Stimulated activated CD8-positive, alpha-beta memory T cell treated with anti-CD3 and anti-CD28 coated beads, Interleukin-15, amount 100 ng/mL, for 24 hours (primary cell): ENCODE data around the gene PKP2.

ENCODE experiments used
- DNase-seq: peaks from one replicate; pipeline ENCODE4 v3.0.0-alpha.2; 2020; ENCODE audit warnings: low read depth

Gene PKP2

GRCh38 chr12:32809846-32810245 lies 86.7 kb downstream of the PKP2 start:
- DNase-seq, result no peak

DNA sequence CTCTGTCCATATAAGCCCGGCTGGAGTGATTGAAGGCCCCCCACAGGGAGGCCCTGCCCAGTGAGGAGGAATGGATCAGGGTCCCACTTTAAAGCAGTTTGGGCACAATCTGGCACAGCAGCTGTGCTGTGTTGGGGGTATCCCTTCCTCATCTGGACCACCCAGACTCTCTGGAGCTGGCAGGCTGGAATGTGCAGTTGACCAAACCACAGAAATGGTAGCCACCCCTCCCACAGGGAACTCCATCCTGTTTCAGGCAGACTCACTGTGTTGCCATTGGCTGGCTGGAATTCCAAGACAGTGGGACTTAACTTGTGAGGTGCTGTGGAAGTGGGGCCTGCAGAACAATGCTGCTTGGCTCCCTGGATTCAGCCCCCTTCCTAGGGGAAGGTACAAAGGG lies 87.4 kb downstream of the PKP2 start:
- DNase-seq, result no peak

GRCh38 chr12:32804301-32804700 lies 92.3 kb downstream of the PKP2 start:
- no peak for DNase-seq

DNA sequence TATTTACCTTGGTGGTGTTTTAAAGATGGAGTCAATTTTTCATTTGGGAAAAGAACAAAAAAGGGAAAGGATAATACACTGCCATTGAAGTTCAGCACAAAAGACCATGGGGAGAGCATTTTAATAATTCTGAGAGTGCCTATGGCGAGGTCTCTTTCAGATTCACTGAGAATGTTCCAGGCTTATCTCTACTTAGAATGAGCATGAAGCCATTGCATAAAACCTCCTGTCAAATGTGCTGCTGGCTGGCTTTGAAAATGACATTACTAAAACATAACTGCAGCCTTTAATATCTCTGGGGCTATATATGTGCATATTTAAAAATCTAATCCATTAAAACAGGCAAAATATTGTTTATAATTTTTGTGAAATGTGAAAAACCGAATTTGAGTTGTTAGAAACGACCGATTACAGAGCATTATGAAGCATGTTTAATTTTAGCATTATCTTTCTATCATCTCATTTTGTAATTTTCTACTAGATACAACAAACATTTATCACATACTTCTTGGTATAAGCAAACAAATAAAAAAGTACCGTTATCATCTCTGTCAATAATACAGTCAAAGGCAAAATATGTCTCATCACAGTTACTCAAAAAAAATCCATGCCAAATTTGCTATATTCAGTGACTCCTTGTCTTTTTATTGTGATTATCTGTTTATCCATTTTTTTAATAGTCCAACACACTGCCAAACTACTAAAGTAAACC lies 95.2 kb downstream of the PKP2 start:
- no peak for DNase-seq

DNA sequence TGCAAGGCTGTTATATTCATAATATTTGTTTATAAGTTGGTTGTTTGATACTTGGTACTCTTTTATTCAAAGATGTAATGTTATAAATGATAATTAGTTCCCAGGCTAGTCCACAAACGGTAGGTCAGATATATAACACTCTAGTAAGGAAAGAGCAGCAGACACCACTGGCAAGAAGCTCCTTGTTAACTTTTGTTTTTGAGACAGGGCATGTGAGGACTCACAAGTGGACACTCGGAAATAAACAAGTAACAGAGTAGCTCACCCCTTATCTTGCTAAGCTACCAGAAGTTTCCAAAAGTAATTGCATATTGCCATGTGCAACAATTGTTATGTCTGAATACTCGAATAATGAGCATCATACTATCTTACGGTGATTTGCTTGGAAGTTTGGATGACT lies 102.3 kb downstream of the PKP2 start:
- no peak for DNase-seq

DNA sequence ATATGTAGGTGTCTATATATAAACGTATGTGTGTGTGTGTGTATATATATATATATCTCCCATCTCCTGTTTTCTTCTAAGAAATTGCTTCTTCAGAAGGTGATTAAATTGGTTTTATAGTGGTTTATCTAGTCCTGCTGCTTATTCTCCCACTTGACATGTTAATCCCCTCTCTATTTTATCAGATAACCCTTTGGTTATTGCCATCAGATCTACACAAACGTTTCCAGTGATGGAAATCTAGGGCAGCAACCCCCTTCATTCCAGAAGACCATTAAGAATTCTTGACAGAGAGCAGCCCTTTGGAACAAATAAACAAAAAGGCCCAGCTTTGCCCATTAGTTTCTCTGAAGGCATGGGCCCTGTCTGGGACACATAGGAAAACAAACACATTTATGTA lies 106.7 kb downstream of the PKP2 start:
- no peak for DNase-seq

DNA sequence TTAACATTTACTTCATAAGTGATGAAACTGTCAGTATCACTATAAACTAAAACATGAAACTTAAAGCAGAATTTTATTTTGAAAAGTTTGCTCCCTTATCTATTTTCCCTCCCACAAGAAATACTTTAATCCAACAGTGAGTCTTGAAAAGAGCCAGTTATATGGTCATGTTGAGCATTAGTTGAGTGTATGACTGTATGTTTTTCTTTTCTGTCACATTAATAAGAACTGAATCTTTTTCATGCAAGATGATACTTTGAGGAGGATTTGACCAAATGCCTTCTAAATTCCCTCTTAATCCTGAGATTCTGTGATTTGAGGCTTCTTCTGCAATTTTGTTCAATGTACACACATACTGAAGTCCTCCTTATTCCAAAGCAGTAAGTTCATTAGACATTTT lies 107.1 kb downstream of the PKP2 start:
- DNase-seq, result no peak

DNA sequence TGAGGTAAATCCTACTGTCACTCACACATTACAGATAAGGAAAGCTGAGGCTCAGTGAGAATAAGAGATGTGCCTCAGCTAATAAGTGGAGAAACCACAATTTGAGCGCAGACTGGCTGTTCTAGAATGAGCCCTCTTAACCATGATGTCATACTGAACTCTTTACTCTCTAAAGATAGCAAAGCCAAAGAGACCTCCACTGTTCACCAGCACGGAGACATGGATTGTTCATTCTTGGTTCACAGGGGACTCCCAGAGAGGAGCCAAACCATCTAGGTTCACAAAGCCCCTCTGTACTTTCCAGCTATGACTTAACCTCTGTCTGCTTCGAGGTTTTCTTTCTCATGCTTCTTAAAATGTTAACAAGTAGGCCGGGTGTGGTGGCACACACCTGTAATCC lies 108.2 kb downstream of the PKP2 start:
- no peak for DNase-seq

DNA sequence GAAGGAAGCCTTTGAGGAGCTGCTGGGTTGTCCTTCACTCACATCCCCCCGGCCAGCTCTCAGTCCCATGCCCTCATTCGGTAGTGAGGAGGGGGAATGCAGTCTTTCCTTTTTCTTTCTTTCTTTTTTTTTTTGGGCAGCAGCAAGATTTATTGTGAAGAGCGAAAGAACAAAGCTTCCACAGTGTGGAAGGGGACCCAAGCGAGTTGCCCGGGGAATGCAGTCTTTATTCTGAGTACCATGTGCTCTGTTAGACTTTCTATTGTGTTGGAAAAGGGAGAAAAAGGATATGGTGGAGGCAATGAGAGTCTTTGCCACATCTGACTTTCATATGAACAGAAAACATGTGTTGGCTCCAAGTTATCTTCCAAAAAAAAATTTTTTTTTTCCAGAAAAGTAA lies 111.0 kb downstream of the PKP2 start:
- DNase-seq, result no peak

- DNase-seq, result no peak
Observed at GRCh38 chr12:32783029-32783428, 113.5 kb downstream of the PKP2 start.

DNA sequence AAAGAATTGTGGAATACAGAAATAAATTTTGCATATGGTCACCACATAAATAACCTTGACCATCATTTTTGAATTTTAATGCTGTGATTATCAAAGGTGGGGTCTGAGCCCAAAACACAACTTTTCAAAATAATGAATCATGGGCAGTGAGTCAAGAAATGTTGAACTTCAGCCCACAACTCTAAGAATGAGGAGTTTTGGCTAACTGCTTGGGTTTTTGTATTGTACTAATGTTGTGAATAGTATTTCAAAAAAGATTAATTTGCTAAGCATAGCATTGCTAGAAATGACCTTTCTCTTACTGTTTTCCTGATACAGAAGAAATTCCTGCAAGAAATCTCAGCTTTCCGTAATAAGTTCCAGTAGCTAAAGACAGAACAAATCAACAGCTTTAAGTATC lies 116.5 kb downstream of the PKP2 start:
- no peak for DNase-seq

- no peak for DNase-seq
Observed at GRCh38 chr12:32777691-32778175, 118.8 kb downstream of the PKP2 start.

DNA sequence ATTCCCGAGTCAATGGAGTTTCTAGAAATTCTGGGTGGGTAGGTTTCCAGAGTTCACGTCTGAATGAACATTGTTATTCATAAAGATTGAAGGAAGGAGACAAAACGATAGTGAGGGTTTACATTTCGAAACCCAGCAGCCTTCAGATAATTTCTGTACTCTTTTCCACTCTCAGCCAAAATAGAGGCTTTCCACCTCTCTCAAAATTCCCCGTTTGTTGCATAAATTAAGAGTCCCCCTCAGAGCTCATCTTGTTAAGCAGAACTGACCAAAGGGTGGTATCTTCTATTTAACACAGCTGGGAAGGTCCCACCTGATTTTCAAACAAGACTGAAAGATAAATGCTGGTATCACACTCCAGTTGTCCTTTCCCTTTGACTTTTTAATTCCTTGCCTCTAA lies 119.4 kb downstream of the PKP2 start:
- no peak for DNase-seq

DNA sequence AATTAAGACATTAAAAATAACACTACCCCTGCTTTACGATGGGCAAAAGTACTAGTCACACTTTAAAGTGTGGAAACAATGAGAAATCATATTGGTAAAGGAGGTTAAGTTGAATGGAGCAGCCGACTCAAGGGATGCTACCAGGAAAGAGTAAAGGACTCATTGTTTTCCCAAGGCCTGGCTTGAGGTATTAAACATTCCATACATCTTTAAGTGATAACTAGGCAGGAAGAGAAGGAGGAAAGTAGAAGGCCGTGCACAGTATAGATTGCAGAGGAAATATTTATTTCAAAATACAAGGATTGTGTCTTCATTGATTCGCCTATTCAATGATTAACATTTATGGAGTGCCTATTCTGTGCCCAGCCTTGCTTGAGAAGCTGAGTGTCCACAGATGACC lies 120.3 kb downstream of the PKP2 start:
- no peak for DNase-seq

DNA sequence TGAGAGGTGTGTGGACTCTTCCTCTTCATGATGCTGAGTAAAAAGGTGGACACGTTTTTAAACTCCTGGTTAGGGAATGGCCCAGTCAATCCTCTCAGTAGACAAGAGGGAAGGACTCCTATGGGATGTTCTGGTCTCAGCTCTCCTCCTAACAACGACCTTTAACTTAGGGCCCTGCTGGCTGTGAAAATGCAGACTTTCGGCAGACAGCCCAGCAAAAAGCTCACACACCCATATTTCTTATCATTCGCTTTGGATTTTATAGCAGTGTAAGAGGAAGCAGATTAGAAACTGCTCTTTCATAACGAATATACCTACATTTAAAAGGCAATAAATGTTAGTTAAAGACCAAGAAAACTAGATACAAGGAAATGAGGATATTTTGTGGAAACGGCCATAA lies 122.9 kb downstream of the PKP2 start:
- no peak for DNase-seq

GRCh38 chr12:32770141-32770540 lies 126.4 kb downstream of the PKP2 start:
- DNase-seq, result no peak

DNA sequence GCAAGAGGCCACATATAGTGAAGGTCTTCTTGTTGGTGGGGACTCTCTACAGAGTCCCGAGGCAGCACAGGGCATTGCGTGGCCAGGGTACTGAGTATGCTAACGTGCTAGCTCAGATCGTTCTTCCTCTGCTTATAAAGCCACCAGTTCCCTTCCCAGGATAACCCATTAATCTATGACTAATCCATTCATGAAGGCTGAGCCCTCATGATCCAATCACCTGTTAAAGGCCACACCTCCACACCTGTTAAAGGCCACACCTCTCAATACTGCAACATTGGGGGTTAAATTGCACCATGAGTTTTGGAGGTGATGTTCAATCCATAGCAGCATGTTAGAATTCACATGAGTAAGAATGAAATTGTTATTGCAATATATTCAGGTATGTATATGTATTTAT lies 128.1 kb downstream of the PKP2 start:
- DNase-seq, result no peak

DNA sequence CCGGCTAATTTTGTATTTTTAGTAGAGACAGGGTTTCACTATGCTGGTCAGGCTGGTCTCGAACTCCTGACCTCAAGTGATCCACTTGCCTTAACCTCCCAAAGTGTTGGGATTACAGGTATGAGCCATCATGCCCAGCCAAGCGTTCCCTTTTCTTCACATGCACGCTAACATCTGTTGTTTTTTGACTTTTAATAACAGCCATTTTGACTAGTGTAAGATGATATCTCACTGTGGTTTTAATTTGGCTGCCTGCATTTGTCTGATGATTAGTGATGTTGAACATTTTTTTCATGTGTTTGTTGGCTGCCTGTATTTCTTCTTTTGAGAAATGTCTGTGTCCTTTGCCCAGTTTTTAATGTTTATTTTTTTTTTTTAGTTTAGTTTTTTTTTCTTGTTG lies 130.7 kb downstream of the PKP2 start:
- no peak for DNase-seq

DNA sequence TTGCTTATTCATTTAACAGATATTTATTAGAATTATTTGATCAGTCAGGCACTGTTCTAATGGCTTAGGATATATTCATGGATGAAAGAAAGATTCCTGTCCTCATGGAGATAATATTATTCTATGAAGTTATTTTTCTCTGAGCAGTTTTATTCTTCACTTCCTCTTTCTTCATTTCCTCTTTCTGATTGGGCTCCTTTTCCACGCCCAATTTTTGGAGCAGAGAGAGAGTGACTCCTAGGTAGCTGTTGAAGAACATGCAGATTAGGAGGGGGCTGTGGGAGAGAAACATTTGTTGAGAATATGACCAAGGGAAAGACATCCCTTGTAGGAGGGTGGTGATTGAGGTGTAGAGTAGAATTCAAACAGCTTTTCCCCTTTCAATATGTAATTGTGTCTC lies 134.9 kb downstream of the PKP2 start:
- no peak for DNase-seq

- no peak for DNase-seq
Observed at GRCh38 chr12:32757157-32757556, 139.4 kb downstream of the PKP2 start.

DNA sequence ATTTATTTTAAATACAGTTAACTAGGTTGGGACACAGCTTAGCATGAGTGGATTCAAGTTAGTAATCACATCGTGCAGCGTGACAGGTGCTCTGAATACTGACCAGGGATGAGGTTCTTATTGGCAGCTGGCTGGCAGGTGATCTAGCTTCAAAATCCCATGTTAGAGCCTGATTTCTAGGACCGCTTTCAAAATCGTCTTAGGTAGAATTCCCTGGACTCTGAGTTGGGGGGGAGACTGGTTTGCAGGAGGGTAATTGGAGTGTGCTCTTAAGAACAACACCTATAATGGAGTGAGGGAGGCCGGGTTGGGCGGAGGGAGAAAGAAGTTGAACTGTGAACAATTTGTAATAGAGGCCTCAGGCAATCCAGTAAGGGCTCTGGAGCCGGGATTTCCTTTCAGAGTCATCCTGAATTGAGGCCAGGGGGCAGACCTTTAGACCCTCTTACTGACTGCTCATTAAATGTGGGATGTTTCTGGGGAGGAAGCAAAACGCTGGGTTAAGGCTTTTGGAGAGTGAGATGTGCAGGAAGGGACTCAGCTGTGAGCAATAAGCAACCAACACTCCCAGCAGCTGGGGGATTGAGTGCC lies 140.0 kb downstream of the PKP2 start:
- DNase-seq, result no peak

- DNase-seq, result peak; percentile 67
Observed at GRCh38 chr12:32755654-32756475, 140.7 kb downstream of the PKP2 start, which contains the start of gene YARS2. TSS of gene YARS2 (minus strand) at chr12:32755897. CDS start at chr12:32755874, 23 bp downstream.

DNA sequence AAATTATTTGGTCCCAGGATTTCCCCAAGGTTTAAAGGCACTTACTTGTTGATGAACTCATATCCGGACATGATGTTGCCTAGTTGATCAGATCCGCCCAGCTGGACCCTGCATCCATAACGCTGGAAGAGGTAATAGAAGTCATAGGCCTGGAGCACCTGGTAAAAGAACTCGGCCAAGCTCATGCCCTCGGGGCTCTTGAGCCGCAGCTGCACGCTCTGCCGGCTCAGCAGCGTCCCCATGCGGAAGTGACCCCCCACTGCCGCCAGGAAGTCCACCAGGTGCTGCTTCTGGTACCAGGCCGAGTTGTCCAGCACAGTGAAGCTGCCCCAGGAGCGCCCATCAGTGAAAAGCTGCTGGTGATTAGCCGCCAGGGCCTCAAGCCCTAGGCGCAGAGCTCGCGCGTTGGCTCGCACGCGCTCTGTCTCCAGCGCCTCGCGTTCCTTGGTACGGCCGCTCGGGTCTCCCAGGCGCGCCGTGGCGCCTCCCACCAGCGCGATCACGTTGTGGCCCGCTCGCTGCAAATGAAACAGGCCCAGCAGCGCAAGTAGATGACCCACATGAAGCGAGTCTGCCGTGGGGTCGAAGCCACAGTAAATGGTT lies 141.4 kb downstream of the PKP2 start:
- DNase-seq, result peak; percentile 34
